HFFc6 (cell line): ENCODE results near the gene HAVCR2. TPM values are rescaled to one million over a fixed set of nuclear protein-coding genes. Genes with fewer than 3 reads are reported as not detected.

Experiments used
- DNase-seq: peaks from one replicate; pipeline ENCODE4 v3.0.0-alpha.2; 2018
- H3K27ac Mint-ChIP-seq: 2 replicates; pipeline ENCODE4 v1.8.0; 2020; ENCODE audit warnings: mild to moderate bottlenecking, mixed read lengths
- H3K27me3 Mint-ChIP-seq: 2 replicates; pipeline ENCODE4 v1.8.0; 2021; ENCODE audit warnings: mild to moderate bottlenecking, moderate library complexity, mixed read lengths; ENCODE audit not compliant: insufficient read depth
- H3K36me3 Mint-ChIP-seq: 2 replicates; pipeline ENCODE4 v1.8.0; 2021; ENCODE audit warnings: low read depth, mixed read lengths
- H3K4me1 Mint-ChIP-seq: 2 replicates; pipeline ENCODE4 v1.8.0; 2020; ENCODE audit warnings: low read depth, mixed read lengths
- H3K4me3 Mint-ChIP-seq: 2 replicates; pipeline ENCODE4 v1.8.0; 2020; ENCODE audit warnings: mild to moderate bottlenecking, moderate library complexity, mixed read lengths
- H3K9me3 Mint-ChIP-seq: 2 replicates; pipeline ENCODE4 v1.8.0; 2020; ENCODE audit warnings: mild to moderate bottlenecking, mixed read lengths
- CTCF ChIP-seq: fragments of 200-600 bp; sonication (generic); IDR thresholded peaks from 2 replicates; pipeline ENCODE4 v1.5.0; 2021; ENCODE audit warnings: antibody characterized with exemption, mild to moderate bottlenecking
- long read RNA-seq: library from polyadenylated mRNA; unstranded; transcript quantifications from one replicate; pipeline ENCODE4 v2.0.0, GENCODE V29; 2019
- total RNA-seq, 6 experiments: library from RNA; stranded (reverse); fragmentation: NEBNext Ultra II Directional; extraction: Animal tissue kit (Norgen Biotek cat#: 25700); gene quantifications; 2 replicates in 1 of 6; 3 replicates in 5 of 6; pipeline ENCODE4 v1.2.3, GENCODE V29; 2021

Gene HAVCR2
- under 1 TPM in 1 of 6 experiments, not detected in 5; 0.07 TPM for total RNA-seq
- long read RNA-seq = 0 reads

DNA sequence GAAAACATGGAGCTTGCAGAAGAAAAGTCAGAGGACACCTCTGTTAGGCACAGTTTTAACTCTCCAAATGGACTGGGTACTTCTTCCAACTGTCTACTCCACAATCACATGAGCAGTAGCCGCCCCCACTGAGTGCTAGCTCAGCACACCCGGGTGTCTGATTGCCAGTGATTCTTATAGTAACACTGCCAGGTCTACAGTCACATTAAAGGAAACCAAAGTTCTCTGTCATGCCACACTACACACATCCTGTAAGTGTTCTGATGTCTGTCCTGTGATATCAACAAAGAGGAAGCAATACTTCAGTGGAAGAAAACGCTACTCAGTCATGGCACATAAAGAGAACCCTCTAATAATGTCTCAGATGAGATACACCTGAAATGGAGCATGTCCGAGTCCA, at the start of gene HAVCR2:
HAVCR2 (minus strand) TSS at position 69 of the 400 bp plus-strand sequence; CDS start at position 8, 61 bp downstream.
- Mint-ChIP-seq H3K4me1 (no peaks in the 10 kb centered on the region), H3K27me3 (peaks cover 13% of the 10 kb centered on the region; the same call in 1 of the 2 replicates), H3K27ac (no peak within 1 kb of the TSS), H3K9me3 (no peaks in the 10 kb centered on the region), H3K36me3 (no peaks in the 10 kb centered on the region), H3K4me3 (no peak within 1 kb of the TSS)
- TF ChIP-seq CTCF = no peak
- no peak for DNase-seq

DNA sequence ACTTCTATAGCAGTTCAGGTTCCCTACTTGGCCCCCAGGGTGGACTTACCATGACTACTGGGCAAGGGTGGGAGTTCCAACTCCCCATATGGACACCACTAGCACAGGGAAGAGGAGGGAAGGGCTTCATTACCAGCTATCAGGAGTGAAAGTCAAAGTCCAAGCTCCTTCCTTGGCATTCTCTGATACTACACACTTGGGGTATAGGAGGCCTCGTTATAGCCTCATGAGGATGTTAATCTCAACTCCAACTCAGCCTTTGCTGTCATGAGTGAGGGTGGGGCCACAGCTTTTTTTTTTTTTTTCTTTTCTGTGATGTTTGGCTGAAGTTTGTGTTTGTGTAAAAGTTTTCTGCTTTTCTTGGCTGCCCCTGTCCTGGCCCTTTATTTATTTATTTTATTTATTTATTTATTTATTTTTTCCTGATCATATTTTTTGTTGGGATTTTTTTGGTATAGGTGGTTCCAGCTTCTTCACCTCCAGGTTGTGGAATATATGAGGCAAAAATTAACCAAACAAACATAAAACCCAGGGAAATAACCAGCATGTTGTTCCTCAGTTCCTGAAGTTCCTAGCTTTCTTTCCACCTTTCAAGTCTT, 48.5 kb upstream of the HAVCR2 start:
- Mint-ChIP-seq H3K4me1 (no peaks in the 10 kb centered on the region), H3K9me3 (no peaks in the 10 kb centered on the region)

GRCh38 chr5:157155297-157155696, 46.5 kb upstream of the HAVCR2 start:
- no peak for TF ChIP-seq CTCF
- Mint-ChIP-seq H3K4me3 (no peak overlapping the region; the same call in 1 of the 2 replicates), H3K27me3 (peaks cover 13% of the 10 kb centered on the region), H3K36me3 (no peaks in the 10 kb centered on the region), H3K9me3 (no peaks in the 10 kb centered on the region), H3K27ac (no peak overlapping the region), H3K4me1 (no peaks in the 10 kb centered on the region)
- DNase-seq = no peak

More for the DNA sequence above, 48.5 kb upstream of the HAVCR2 start:
- DNase-seq = no peak
- no peak for TF ChIP-seq CTCF
- no peak overlapping the region for H3K27ac Mint-ChIP-seq
- peaks cover 20% of the 10 kb centered on the region for H3K27me3 Mint-ChIP-seq
- no peak overlapping the region for H3K4me3 Mint-ChIP-seq
- no peaks in the 10 kb centered on the region for H3K36me3 Mint-ChIP-seq

- peaks cover 16% of the 10 kb centered on the region for H3K27me3 Mint-ChIP-seq
- H3K4me1 Mint-ChIP-seq = peaks cover 11% of the 10 kb centered on the region
These were observed 42.2 kb upstream of the HAVCR2 start for GRCh38 chr5:157150995-157151394.

GRCh38 chr5:157148734-157149615, 40.1 kb upstream of the HAVCR2 start:
- H3K27ac Mint-ChIP-seq = no peak overlapping the region
- H3K9me3 Mint-ChIP-seq = no peaks in the 10 kb centered on the region
- no peak overlapping the region for H3K4me3 Mint-ChIP-seq
- no peaks in the 10 kb centered on the region for H3K36me3 Mint-ChIP-seq
- H3K27me3 Mint-ChIP-seq = peaks cover 13% of the 10 kb centered on the region
- peak; percentile 95 for TF ChIP-seq CTCF
- peaks cover 13% of the 10 kb centered on the region for H3K4me1 Mint-ChIP-seq
- DNase-seq = peak; percentile 67

More at GRCh38 chr5:157150995-157151394, 42.2 kb upstream of the HAVCR2 start:
- no peak for TF ChIP-seq CTCF
- Mint-ChIP-seq H3K9me3 (no peaks in the 10 kb centered on the region), H3K36me3 (no peaks in the 10 kb centered on the region), H3K4me3 (no peak overlapping the region), H3K27ac (no peak overlapping the region)
- no peak for DNase-seq
